Measurements from ENCODE around the gene LRBA.

GRCh38 chr4:150283689-150284088 lies 731.4 kb downstream of the LRBA start:
- TF ChIP-seq EZH2 (IDR thresholded peaks at IDR 0.05; ENCODE audit: borderline replicate concordance, low read depth, low read length, severe bottlenecking) (no peak), CTCF (IDR thresholded peaks at IDR 0.05; ENCODE audit: extremely low read depth in 1 of 2, insufficient read depth in 1 of 2, low read depth in 1 of 2, low read length in 2 of 2) (no peak)
